Fibroblast of mammary gland (primary cell): ENCODE data around the gene ESF1.
A peak's percentile ranks its signal among the peaks of the same experiment; 100 is the strongest.

Experiments used
- DNase-seq: peaks from one replicate; pipeline ENCODE4 v3.0.0-alpha.2; 2010; ENCODE audit warnings: low read depth
- H3K4me3 ChIP-seq: 2 replicates; pipeline ENCODE4 v1.5.1; 2011; ENCODE audit warnings: low read depth, mild to moderate bottlenecking, low read length, moderate library complexity; ENCODE audit not compliant: control insufficient read depth
- TF ChIP-seq, protein P1 (sequence below): conservative IDR thresholded peaks from 2 replicates; pipeline ENCODE4 v1.5.1; 2011; ENCODE audit warnings: low read depth, low read length, inconsistent platforms; ENCODE audit not compliant: control insufficient read depth, insufficient read depth

The ESF1 gene

DNA sequence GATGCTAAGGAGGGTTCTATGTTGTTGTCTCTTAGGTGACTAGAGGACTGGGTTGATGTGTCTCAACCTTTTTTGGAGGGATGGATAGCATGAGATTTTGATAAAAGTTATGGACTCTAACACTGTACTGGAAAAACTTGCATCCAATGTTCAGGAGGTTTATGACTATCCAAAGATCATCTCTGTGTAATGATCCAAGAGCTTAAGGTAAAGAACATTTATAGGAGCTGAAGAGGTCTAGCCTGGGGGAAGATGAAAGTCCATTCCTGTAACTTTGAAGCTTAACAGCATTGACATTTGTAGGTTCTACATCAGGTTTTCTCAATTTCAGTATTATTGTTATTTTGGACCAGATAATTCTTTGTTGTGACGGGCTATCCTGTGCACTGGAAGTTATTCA, 48.9 kb downstream of the ESF1 start:
- no peak overlapping the region for H3K4me3 ChIP-seq
- TF ChIP-seq, protein P1, sequence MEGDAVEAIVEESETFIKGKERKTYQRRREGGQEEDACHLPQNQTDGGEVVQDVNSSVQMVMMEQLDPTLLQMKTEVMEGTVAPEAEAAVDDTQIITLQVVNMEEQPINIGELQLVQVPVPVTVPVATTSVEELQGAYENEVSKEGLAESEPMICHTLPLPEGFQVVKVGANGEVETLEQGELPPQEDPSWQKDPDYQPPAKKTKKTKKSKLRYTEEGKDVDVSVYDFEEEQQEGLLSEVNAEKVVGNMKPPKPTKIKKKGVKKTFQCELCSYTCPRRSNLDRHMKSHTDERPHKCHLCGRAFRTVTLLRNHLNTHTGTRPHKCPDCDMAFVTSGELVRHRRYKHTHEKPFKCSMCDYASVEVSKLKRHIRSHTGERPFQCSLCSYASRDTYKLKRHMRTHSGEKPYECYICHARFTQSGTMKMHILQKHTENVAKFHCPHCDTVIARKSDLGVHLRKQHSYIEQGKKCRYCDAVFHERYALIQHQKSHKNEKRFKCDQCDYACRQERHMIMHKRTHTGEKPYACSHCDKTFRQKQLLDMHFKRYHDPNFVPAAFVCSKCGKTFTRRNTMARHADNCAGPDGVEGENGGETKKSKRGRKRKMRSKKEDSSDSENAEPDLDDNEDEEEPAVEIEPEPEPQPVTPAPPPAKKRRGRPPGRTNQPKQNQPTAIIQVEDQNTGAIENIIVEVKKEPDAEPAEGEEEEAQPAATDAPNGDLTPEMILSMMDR, result no peak
- DNase-seq, result no peak

GRCh38 chr20:13723011-13723410, 61.7 kb downstream of the ESF1 start:
- no peak overlapping the region for H3K4me3 ChIP-seq
- TF ChIP-seq, protein P1, result no peak
- DNase-seq, result peak; percentile 58

DNA sequence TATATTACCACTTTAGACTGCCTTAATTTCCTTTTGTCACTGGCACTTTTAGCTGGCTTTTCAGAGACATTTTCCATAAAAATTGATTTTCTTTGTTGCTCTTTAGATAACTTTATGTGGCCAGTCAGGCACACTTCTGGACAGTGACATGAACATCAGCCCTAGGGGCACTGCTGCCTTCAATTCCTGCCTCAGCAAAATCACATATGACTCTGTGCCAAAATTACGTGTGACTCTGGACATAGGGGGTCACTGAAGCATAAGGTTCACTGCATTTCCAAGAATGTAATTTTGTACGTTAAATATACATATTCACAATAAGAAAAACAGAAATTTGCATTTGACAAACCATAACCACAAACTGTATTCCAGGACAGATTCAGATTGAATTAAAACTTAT, 66.5 kb downstream of the ESF1 start:
- TF ChIP-seq, protein P1, result no peak
- no peak for DNase-seq
- no peak overlapping the region for H3K4me3 ChIP-seq

- no peak overlapping the region for H3K4me3 ChIP-seq
- TF ChIP-seq, protein P1, result no peak
- DNase-seq, result peak; percentile 11
Measured at GRCh38 chr20:13717631-13718044, 67.1 kb downstream of the ESF1 start.

DNA sequence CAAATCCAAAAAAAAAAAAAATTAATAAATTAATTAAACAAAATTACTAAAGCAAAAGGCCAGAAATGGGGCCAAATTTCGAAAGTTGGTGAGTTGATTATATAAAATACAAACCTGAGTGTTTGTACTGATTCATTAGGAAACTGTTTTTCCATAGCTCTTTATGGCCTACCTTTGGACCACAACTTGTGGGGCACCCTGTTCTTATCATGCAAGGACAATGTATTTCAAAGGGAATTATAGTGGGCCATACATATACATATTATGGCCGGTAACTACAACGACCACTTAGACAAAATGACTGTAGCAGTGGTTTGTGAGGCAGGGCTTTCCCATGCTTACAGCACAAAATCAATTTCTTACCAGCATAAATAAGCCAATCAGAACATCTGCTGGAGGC, 69.5 kb downstream of the ESF1 start:
- H3K4me3 ChIP-seq, result no peak overlapping the region
- TF ChIP-seq, protein P1, result no peak
- DNase-seq, result no peak

DNA sequence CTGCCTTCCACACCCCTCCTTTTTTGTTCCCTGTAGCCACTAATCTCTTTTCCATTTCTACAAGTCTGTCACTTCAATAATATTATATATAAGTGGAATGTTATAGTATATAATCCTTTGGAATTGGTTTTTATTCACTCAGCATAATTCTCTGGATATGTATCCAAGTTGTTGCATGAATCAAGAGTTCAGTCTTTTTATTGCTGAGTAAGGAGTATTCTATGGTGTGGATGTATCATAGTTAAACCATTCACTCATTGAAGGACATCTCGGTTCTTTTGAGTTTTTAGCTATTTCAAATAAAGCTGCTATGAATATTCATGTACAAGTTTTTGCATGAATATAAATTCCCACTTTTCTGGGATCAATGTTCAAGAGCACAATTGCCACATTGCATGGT, 76.5 kb downstream of the ESF1 start:
- H3K4me3 ChIP-seq, result no peak overlapping the region

More for the DNA sequence above, 76.5 kb downstream of the ESF1 start:
- no peak for DNase-seq
- TF ChIP-seq, protein P1, result no peak
